HepG2 (cell line): ENCODE results near the gene CAPG. TPM values are rescaled to one million over a fixed set of nuclear protein-coding genes. Genes with fewer than 3 reads are reported as not detected.

ENCODE experiments used
- CENPT ChIP-seq: sonication (generic); formaldehyde crosslinking; IDR thresholded peaks from 2 replicates; pipeline ENCODE4 v1.8.0; 2022; ENCODE audit warnings: low read depth, mild to moderate bottlenecking, moderate library complexity, missing genetic modification reagents
- ETV5 ChIP-seq: IDR thresholded peaks from 2 replicates; pipeline ENCODE4 v1.6.1; 2018; ENCODE audit warnings: missing biosample characterization, missing genetic modification reagents, inconsistent platforms, borderline replicate concordance
- FOXJ3 ChIP-seq: sonication (generic); formaldehyde crosslinking; IDR thresholded peaks from 2 replicates; pipeline ENCODE4 v1.4.0; 2020; ENCODE audit warnings: missing genetic modification reagents, mild to moderate bottlenecking, borderline replicate concordance
- GFI1 ChIP-seq: sonication (generic); formaldehyde crosslinking; IDR thresholded peaks from 2 replicates; pipeline ENCODE4 v1.5.0; 2020; ENCODE audit warnings: missing genetic modification reagents, mild to moderate bottlenecking, borderline replicate concordance
- NR1H2 ChIP-seq: sonication (generic); formaldehyde crosslinking; IDR thresholded peaks from 2 replicates; pipeline ENCODE4 v1.8.1; 2022; ENCODE audit warnings: low read depth, missing genetic modification reagents, borderline replicate concordance
- RAD21 ChIP-seq: fragments of 450-650 bp; formaldehyde crosslinking; IDR thresholded peaks from 2 replicates; pipeline ENCODE4 v1.5.0; 2020; ENCODE audit warnings: mild to moderate bottlenecking
- TBP ChIP-seq: sonication (generic); formaldehyde crosslinking; IDR thresholded peaks from 2 replicates; pipeline ENCODE4 v1.5.0; 2020; ENCODE audit warnings: missing genetic modification reagents
- polyA plus RNA-seq, 8 experiments: library from polyadenylated mRNA; depleted of rRNA in 3 of 8; stranded (reverse) in 7 of 8; unstranded in 1 of 8; fragments of >200 nt; fragmentation: Illumina TruSeq in 4 of 8; extraction: Trizol in 4 of 8; gene quantifications; 2 replicates each; pipeline versions ENCODE4 v1.2.1 to v1.2.3, GENCODE V29; 2011 to 2016; ENCODE audit warnings: low read depth in 4 of 8, missing spikeins in 1 of 8, mixed read lengths in 1 of 8; ENCODE audit not compliant: insufficient read depth in 1 of 8
- total RNA-seq, 5 experiments: library from RNA; depleted of rRNA; stranded (reverse); fragments of >200 nt; fragmentation: Illumina TruSeq; extraction: Trizol; gene quantifications; 2 replicates each; pipeline ENCODE4 v1.2.3, GENCODE V29; 2016; ENCODE audit warnings: low read depth in 1 of 5
- TF ChIP-seq, protein P1 (sequence below), 2 experiments: fragments of 450-650 bp in 1 of 2; sonication (generic) in 1 of 2; formaldehyde crosslinking in 1 of 2; IDR thresholded peaks; 2 replicates each; pipeline versions ENCODE4 v1.6.1 to v1.8.0; 2016 to 2022; ENCODE audit warnings: antibody characterized with exemption in 1 of 2, mild to moderate bottlenecking in 1 of 2, missing genetic modification reagents in 1 of 2
- TF ChIP-seq, protein P2 (sequence below): sonication (generic); formaldehyde crosslinking; conservative IDR thresholded peaks from 2 replicates; pipeline ENCODE4 v1.5.0; 2020; ENCODE audit warnings: missing genetic modification reagents
- TF ChIP-seq, protein P3 (sequence below): sonication (generic); formaldehyde crosslinking; IDR thresholded peaks from 2 replicates; pipeline ENCODE4 v1.4.0; 2020; ENCODE audit warnings: missing genetic modification reagents

CAPG gene
- total and polyA plus RNA-seq, 2 of the 13 experiments (the other 11 are each of a cell fraction or from before 2014, with no cell fraction given) = 12.7 to 18.2 TPM

DNA sequence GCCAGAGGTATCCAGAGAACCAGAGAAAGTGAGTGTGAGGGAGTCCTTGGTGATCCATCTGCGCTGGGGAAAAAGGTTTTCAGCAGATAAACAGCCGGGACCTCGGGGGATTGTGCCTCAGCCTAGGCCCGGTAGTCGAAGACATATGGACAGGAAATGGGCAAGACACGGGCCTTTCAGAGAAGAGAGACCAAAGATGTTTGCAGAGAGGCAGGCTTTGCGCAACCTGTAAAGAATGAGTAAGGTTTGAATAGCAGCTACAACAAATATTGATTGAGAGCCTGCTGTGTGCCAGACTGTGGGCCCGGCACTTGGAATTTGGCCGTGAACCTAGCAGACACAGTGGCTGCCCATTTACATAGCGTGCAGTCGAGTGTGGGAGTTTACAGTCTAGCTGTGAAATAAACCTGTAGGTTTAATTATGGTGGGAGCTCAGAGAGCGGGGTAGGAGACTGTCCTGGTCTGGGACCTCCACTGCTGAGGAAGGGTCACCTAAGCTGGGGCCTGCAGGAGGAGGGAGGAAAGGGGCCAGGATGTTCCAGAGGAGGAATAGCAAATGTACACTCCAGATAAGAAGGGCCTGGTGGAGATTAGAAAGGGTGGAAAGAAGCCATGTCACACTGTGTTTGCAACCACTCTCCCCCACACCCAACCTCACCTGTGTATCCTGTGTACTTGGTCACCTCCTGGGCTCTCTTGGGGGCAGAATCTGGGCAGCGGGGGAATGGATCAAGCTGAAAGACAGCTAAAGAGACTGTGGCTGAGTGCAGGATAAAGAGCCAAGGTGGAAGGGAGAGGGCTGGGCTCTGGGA is 11.3 kb upstream of the CAPG start (continued):
- TF ChIP-seq, protein P1, sequence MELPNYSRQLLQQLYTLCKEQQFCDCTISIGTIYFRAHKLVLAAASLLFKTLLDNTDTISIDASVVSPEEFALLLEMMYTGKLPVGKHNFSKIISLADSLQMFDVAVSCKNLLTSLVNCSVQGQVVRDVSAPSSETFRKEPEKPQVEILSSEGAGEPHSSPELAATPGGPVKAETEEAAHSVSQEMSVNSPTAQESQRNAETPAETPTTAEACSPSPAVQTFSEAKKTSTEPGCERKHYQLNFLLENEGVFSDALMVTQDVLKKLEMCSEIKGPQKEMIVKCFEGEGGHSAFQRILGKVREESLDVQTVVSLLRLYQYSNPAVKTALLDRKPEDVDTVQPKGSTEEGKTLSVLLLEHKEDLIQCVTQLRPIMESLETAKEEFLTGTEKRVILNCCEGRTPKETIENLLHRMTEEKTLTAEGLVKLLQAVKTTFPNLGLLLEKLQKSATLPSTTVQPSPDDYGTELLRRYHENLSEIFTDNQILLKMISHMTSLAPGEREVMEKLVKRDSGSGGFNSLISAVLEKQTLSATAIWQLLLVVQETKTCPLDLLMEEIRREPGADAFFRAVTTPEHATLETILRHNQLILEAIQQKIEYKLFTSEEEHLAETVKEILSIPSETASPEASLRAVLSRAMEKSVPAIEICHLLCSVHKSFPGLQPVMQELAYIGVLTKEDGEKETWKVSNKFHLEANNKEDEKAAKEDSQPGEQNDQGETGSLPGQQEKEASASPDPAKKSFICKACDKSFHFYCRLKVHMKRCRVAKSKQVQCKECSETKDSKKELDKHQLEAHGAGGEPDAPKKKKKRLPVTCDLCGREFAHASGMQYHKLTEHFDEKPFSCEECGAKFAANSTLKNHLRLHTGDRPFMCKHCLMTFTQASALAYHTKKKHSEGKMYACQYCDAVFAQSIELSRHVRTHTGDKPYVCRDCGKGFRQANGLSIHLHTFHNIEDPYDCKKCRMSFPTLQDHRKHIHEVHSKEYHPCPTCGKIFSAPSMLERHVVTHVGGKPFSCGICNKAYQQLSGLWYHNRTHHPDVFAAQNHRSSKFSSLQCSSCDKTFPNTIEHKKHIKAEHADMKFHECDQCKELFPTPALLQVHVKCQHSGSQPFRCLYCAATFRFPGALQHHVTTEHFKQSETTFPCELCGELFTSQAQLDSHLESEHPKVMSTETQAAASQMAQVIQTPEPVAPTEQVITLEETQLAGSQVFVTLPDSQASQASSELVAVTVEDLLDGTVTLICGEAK (IDR thresholded peaks at IDR 0.05) = no peak
- TF ChIP-seq, protein P1 (CRISPR knock-in tag; IDR thresholded peaks at IDR 0.05) = peak; percentile 42; the same call in 1 of the 2 replicates
- TF ChIP-seq NR1H2 = peak; percentile 63; the same call in 1 of the 2 replicates
- TF ChIP-seq, protein P2, sequence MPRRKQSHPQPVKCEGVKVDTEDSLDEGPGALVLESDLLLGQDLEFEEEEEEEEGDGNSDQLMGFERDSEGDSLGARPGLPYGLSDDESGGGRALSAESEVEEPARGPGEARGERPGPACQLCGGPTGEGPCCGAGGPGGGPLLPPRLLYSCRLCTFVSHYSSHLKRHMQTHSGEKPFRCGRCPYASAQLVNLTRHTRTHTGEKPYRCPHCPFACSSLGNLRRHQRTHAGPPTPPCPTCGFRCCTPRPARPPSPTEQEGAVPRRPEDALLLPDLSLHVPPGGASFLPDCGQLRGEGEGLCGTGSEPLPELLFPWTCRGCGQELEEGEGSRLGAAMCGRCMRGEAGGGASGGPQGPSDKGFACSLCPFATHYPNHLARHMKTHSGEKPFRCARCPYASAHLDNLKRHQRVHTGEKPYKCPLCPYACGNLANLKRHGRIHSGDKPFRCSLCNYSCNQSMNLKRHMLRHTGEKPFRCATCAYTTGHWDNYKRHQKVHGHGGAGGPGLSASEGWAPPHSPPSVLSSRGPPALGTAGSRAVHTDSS (CRISPR knock-in tag) = no peak
- TF ChIP-seq TBP (CRISPR knock-in tag) = no peak
- no peak for TF ChIP-seq RAD21 (CRISPR knock-in tag)
- no peak for TF ChIP-seq CENPT
- TF ChIP-seq GFI1 (CRISPR knock-in tag) = peak; percentile 92
- TF ChIP-seq, protein P3, sequence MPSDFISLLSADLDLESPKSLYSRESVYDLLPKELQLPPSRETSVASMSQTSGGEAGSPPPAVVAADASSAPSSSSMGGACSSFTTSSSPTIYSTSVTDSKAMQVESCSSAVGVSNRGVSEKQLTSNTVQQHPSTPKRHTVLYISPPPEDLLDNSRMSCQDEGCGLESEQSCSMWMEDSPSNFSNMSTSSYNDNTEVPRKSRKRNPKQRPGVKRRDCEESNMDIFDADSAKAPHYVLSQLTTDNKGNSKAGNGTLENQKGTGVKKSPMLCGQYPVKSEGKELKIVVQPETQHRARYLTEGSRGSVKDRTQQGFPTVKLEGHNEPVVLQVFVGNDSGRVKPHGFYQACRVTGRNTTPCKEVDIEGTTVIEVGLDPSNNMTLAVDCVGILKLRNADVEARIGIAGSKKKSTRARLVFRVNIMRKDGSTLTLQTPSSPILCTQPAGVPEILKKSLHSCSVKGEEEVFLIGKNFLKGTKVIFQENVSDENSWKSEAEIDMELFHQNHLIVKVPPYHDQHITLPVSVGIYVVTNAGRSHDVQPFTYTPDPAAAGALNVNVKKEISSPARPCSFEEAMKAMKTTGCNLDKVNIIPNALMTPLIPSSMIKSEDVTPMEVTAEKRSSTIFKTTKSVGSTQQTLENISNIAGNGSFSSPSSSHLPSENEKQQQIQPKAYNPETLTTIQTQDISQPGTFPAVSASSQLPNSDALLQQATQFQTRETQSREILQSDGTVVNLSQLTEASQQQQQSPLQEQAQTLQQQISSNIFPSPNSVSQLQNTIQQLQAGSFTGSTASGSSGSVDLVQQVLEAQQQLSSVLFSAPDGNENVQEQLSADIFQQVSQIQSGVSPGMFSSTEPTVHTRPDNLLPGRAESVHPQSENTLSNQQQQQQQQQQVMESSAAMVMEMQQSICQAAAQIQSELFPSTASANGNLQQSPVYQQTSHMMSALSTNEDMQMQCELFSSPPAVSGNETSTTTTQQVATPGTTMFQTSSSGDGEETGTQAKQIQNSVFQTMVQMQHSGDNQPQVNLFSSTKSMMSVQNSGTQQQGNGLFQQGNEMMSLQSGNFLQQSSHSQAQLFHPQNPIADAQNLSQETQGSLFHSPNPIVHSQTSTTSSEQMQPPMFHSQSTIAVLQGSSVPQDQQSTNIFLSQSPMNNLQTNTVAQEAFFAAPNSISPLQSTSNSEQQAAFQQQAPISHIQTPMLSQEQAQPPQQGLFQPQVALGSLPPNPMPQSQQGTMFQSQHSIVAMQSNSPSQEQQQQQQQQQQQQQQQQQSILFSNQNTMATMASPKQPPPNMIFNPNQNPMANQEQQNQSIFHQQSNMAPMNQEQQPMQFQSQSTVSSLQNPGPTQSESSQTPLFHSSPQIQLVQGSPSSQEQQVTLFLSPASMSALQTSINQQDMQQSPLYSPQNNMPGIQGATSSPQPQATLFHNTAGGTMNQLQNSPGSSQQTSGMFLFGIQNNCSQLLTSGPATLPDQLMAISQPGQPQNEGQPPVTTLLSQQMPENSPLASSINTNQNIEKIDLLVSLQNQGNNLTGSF (CRISPR knock-in tag) = peak; percentile 51; the same call in 1 of the 2 replicates
- TF ChIP-seq ETV5 = peak; percentile 94
- peak; percentile 96; the same call in 1 of the 2 replicates for TF ChIP-seq FOXJ3
